GM19025 (cell line): ENCODE data around the gene SERTAD3.
A peak's percentile ranks its signal among the peaks of the same experiment; 100 is the strongest.
"Not testable (repeated sequence)": the region's sequence is repeated elsewhere in the genome, so short reads cannot be mapped to it uniquely, and the experiment has no call there.

ENCODE experiments used
- ATAC-seq: cut with Tn5 transposase; IDR thresholded peaks from one replicate; pipeline ENCODE4 v1.9.1; 2021; ENCODE audit warnings: mild to moderate bottlenecking, low read depth, moderate library complexity; ENCODE audit not compliant: unreplicated experiment

The SERTAD3 gene

DNA sequence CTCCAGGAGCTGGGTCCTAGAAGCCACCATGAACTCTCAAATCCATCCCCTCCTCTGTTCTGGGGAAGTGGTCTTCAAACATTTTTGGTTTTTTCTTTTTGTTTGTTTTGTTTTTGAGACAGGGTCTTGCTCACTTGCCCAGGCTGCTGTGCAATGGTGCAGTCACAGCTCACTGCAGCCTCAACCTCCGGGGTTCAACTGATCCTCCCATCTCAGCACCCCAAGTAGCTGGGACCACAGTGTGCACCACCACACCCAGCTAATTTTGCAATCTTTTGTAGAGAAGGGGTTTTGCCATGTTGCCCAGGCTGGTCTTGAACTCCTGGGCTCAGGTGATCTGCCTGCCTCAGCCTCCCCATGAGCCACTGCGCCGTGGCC lies 14.5 kb upstream of the SERTAD3 start:
- no peak for ATAC-seq

DNA sequence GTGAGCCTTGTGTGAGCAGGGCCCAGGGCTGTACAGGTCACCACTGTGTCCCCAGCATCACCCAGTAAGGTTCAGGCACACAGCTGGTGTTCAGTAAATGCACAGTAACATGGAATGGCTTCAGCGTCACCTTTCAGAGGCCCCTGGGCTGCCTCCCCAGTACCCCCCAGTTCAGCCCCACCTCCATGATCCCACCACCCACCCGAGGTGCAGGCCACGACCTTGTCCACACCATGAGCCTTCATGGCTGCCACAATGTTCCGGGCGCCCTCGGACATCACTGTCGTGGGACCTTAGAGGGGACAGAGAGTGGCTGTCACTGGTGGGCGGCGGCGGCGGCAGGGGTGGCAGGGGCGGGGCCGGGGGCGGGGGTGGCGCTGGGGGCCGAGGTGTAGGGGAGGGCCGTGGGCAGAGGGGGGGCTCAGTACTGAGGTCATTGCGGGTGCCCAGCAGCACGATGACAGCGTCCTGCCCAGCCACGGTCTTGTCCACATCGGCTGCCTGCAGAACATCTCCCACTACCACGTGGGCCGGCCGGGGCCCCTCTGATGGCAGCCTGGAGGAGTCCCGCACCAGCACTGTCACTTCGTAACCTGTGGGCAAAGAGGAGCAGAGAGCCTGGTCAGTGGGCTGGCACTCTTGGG lies 13.9 kb upstream of the SERTAD3 start:
- no peak for ATAC-seq

DNA sequence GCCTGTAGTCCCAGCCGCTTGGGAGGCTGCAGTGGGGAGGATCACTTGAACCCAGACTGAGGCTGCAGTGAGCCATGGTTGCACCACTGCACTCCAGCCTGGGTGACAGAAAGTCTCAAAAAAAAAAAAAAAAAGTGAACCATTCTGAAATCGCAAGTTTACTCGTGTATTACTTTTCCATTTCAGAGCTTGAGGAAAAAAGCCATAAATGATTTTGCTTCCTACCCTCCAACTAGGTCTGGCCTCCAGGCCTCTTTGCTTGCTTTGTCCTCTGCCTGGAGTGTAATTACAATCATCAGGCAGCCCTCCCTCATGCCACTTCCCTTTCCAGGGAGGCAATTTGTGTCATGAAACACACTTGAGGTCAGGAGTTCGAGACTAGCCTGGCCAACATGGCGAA lies 12.9 kb upstream of the SERTAD3 start:
- ATAC-seq: no peak

DNA sequence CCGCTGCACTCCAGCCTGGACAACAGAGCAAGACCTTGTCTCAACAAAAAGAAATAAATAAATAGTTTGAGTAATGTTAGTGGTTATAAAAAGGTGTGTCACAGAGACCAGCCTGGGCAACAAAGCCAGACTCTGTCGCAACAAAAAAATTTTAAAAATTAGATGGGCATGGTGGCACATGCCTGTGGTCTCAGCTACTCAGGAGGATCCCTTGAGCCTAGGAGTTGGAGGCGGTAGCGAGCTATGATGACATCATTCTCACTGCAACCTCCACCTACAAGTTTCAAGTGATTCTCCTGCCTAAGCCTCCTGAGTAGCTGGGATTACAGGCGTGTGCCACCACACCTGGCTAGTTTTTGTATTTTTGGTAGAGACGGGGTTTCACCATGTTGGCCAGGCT lies 9.8 kb upstream of the SERTAD3 start:
- ATAC-seq: not testable (repeated sequence)

DNA sequence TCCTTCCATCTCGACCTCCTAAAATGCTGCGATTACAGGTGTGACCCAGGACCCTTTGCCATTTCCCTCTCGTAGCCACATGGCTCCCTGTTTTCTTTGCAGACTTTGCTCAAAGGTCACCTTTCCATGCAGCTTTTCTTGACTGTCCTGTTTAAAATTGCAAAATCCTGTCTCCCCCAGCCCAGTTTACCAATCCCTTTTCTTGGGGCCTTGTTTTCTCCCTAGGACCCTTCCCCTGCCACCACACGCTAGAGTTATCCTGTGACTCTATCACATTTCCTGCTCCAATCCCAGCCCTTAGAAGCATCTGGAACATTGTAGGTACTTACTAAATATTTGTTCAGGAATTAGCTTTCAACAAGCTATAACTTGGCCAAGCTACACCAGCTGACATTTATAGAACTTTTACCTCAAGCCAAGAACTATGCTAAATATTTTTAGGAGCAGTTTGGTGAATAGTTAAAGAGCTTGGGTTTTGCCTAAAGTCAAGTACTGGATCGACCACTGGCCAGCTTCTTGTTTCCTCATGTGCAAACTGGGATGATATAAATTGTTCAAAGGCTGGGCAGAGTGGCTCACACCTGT lies 9.1 kb upstream of the SERTAD3 start:
- ATAC-seq: no peak

DNA sequence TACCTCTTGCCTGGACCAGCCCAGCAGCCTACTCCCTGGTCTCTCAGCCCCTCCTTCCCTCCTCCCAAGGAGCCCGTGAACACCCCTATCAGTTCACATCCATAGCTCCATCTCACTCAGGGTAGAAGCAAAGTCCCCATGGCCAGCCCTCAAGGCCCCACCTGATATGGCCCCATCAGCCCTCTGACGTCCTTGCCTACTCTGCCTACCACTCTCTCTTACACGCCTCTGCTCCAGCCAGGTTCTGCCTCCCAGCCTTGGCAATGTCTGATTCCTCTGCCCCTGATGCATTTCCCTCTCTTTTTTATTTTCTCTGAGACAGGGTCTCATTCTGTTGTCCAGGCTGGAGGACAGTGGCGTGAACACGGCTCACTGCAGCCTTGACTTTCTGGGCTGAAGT lies 7.9 kb upstream of the SERTAD3 start:
- no peak for ATAC-seq

DNA sequence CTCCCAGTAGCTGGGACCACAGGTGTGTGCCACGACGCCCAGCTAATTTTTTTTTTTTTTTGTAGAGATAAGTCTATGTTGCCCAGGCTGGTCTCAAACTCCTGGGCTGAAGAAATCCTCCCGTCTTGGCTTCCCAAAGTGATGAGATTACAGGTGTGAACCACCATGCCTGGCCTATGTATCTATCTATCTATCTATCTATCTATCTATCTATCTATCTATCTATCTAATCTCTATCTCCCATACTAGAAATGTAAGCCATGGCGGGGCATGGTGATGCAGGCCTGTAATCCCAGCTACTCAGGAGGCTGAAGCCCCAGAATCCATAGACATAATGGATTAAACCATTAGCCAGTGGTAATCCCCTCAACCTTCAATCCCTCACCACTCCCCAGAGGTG lies 6.5 kb upstream of the SERTAD3 start:
- ATAC-seq: no peak

DNA sequence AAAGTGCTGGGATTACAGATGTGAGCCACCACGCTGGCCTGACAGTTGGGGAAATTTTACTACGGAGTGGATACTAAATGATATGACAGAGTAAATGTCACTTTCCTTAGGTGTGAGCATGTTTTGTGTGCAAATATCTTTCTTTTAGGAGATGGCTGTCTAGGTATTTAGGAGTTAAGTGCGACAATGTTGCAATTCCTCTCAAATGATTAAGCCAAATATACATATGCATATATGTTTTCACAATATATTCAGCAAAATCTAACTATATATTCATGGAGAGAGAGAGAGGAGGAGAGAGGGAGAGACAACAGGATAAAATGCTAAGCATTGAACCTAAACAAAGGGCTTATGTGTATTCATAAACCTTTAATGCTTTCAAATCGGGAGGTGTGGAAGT lies 5.4 kb upstream of the SERTAD3 start:
- ATAC-seq: no peak

DNA sequence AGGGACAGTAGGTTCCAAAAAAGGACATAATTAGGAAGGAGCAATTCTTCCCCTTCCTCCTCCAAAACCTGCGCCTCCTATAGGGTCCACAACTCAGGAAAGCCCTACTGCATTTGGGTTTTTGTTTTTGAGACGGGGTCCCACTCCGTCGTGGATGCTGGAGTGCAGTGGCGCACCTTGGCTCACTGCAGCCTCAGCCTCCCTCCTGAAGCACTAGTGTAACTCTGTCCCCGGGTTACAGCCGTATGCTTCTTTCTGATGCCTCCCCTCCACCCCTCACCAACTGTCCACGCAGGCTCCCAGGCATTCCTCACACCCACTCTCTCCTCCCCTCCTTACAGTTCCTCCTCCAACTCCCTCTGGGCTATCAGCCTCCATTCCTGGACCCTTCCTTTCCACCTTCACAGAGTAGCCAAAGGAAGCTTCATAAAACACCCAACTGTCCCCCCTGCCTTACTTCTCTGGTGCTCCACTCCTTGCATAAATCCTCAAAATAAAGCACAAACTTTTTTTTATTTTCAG lies 2.2 kb upstream of the SERTAD3 start:
- no peak for ATAC-seq

DNA sequence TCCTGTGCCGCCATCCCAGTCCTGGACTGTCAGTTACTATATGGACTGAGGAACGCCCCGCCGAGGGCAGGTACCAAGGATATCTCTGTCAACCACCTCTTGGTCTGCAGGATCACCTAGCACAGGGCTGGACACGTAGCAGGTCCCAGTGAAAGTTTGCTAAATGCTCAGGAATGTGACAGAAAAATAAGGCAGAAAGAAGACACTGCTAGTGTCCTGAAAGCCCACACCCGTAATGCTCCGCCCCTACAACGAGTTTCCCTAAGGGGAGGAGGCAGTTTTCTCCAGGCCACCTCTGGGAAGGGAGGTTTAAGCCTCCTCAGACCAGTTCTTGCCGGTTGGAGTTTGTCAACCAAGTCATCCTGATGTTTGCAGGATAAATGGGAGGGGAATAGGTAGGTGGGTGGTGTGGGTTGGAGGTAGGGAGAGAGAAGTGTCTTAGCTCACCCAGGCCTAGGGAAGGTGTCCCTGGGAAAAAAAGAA lies 1.7 kb upstream of the SERTAD3 start:
- no peak for ATAC-seq

DNA sequence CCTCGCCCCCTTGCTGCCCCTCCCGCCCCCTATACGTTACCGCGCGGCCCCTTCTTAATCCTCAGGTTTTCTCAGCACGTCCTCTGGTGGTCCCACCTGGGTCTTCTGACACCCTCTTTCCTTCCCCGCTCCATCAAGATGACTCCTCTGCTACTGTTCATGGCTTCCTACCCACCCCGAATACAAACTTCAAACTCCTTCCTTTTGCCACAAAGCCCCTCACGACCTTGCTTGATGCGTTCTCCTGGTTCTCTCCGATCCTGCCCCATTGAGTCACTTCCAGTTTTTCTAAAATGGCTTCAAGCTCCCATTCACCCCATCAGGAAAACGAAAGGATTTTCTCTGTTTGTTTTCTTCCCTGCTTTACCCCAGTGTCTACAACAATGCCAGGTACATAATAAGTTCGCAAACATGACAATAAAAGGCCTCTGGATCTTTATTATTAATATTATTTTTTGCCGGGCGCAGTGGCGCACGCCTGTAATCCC lies 734 bp upstream of the SERTAD3 start:
- ATAC-seq: no peak

DNA sequence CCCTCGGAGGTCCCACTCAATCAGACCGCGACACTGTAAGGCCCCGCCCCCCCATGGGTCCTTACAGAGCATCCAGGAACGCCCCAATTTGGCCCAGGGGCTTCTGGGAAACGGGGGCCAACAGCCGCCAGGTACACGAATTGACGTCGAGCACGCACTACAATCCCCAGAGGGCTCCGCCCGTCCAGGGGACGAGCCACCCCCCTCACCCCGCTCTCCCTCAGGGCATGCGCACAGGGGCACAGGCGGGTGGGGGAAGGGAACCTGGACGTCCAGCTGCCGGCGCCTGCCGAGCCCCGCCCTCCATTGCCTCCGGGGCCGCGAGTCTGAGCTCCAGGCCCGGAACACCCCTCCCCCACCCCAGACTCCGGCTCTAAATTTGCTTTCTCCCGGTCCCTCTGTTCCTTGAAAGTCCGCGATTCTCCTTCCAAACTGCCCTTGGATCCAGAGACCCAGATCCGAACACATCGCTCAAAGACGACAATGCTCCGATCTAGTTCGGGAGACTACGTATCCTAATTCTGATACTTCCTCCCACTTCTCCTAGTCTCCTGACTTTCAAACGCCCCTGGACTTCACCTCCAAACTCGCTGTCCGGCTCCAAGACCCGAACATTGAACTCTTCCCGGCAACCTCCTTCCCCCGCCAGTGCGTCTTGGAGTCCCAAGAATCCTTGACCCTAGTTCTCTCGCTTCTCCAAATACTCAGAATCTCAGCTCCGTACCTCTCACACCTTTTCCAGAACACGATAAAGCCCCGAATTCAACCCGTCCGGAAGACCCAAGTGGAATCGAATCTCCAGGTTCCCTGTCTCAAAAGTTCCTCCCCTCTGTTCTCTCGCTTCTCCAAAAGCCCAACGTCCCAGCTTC lies 770 bp downstream of the SERTAD3 start:
- ATAC-seq: peak; percentile 49

DNA sequence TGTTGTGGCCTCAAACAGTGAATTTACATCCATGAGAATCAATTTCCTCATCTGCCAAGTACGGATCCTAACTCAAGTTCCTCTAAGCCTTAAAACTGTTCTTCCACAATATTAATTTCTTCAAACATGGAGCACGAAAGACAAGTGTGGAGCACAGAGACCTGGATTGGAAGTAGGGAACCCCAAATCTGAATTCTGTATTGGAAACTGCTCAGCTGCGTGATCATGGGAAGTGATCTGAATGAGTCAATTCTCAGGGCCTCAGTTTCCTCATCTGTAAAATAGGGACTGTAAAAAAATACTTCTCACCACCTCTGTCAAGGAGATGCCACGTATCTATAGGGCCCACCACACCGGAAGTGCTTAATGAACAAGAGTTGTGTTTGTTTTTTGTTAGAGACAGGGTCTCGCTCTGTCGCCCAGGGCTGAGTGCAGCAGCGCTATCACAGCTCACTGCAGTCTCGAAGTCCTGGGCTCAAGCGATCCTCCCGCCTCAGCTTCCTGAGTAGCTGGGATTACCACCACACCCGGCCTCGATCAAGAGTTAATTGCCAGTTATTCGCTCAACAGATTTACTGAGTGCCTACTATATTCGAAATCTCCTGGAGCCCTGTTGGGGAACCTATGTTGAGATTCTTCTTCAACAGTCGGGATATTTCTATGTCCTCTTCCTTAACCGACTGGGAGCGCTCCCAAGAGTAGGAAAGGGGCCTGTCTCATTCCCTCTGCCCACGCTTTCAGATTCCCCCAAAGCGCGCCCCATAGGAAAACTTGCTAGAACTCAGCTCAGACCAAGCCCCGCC lies 1.6 kb downstream of the SERTAD3 start:
- ATAC-seq: no peak

DNA sequence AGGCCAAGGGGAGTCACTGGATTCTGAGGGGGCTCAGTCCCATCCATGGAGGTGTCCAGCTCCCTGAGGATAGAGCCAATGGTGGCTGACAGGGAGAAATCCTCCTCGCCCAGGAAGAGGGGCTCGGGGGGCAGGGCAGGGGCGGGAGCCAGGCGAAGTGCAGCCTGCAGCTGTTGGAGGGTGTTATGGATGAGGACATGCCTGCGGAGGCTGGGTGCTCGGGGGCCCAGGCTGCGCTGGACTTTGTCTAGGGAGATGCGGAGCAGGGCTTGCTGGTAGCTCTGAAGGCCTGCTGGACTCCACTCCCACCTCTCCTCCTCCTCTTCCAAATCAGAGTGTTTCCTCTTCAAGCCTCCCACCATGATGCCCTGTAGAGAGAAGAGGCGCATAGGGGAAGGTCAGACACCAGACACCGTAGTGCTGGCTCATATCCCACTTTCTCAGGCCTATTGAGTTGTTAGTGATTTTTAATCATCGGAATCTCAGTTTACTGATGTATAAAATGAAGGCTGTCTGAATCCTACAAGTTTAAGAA lies 2.3 kb downstream of the SERTAD3 start:
- ATAC-seq: no peak

DNA sequence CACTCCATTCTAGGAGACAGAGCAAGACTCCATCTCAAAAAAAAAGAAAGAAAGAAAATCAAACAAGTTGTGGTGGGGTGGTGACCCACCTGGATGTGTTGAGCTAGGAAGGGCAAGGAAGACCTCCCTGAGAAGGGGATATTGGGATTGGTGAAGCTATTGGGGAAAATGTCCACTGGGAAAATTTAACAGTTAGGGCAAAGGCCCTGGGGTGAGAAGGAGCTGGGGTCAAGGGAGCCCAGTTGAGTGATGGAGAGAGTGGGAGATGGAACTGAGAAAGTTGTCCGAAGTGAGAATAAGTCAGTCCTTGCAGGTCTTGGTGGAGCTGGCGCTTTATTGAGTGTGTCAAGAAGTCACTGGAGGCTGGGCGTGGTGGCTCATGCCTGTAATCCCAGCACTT lies 5.9 kb downstream of the SERTAD3 start:
- ATAC-seq: no peak

DNA sequence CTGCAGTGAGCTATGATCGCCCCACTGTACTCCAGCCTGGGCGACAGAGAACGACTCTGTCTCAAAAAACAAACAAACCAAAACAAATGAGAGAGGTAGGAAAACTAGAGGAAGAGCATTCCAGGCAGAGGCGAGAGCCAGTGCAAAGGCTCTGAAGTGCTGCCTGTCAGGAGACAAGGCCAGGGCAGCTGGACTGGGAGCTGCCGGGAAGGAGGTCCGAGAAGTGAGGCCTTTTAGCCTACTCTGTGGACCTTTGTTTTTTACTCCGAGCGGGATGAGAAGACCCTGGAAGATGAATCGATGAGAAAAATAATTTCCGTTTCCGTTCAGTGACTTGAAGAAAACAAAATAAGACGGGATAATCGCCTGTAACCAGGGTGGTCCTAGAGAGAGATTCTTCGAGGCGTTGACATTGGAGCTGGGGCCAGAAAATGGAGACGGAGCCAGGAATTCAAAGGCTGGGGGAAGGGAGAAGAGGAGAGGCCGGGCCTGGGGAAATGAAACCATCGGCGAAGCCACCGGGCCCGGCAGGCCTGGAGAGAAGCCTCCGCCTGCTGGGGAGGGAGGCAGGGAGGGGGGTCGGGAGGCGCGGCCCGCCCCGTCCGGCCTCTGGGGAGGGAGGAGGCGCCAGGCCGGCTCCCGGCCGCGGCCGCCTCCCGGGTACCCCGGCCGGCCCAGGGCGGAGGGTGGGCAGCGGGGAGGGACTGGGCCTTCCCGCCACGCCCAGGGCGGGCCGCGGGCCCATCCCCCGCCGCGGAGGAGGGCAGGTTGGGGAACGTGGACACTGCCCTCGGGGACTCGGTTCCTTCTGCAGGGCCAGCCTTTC lies 10.5 kb downstream of the SERTAD3 start:
- peak; percentile 72 for ATAC-seq

DNA sequence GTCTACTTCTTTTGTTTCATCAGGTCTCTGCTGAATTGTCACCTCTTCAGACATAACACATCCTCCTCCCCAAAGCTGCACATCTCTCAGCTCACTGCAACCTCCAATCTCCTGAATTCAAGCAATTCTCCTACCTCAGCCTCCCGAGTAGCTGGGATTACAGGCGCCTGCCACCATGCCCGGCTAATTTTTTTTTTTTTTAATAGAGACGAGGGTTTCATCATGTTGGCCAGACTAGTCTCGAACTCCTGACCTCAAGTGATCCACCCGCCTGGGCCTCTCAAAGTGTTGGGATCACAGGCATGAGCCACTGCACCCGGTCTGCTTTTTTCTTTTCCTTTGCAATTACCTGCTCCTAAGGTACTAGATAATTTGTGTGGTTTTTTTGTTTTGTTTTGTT lies 11.4 kb downstream of the SERTAD3 start:
- ATAC-seq: not testable (repeated sequence)

DNA sequence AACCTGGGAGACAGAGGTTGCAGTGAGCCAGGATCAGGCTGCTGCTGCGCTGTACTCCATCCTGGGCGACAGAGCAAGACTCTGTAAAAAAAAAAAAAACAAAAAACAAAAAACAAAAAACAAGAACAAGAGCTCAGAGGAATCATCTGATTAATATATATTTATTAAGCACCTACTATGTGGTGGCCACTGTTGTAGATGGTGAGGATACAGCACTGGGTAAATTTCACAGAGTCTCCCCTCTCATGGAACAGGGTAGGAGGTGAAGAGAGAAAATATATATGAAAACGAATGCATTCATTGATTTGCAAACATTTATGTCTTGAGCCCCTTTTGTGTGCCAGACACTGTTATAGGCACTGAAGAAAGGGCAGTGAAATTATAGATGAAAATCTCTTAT lies 12.4 kb downstream of the SERTAD3 start:
- ATAC-seq: no peak

DNA sequence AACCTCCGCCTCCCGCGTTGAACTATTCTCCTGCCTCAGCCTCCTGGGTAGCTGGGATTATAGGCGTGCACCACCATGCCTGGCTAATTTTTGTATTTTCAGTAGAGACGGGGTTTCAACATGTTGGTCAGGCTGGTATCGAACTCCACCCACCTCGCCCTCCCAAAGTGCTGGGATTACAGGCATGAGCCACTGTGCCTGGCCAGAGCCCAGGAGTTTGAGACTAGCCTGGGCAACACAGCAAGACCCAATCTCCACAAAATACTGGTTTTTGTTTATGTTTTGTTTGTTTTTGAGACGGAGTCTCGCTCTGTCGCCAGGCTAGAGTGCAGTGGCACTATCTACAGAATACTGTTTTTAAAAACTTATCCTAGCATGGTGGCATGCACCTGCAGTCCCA lies 13.9 kb downstream of the SERTAD3 start:
- ATAC-seq: not testable (repeated sequence)
